Activated T-cell treated with anti-CD3 and anti-CD28 coated beads, Interleukin-2, amount 50 U/mL, for 72 hours (primary cell): ENCODE measurements around the gene PGBD4. TPM values are rescaled to one million over a fixed set of nuclear protein-coding genes. Genes with fewer than 3 reads are reported as not detected.
A peak's percentile ranks its signal among the peaks of the same experiment; 100 is the strongest.
"Not testable (repeated sequence)": the region's sequence is repeated elsewhere in the genome, so short reads cannot be mapped to it uniquely, and the experiment has no call there.

ENCODE experiments used
- ATAC-seq, 2 donors: fragments of 150-1000 bp; cut with Tn5 transposase; replicated peaks in 1 of 2; 2 replicates each; pipeline ENCODE4 v1.10.0; 2021; ENCODE audit warnings: moderate library complexity in 2 of 2, mild to moderate bottlenecking in 1 of 2
- DNase-seq, 2 donors: peaks; one replicate each; pipeline ENCODE4 v3.0.0; 2021 to 2022; ENCODE audit warnings: mixed read lengths in 1 of 2
- H3K27ac Mint-ChIP-seq: one replicate; pipeline ENCODE4 v1.8.0; 2022; ENCODE audit warnings: mild to moderate bottlenecking, moderate library complexity, mixed read lengths
- H3K27me3 Mint-ChIP-seq: one replicate; pipeline ENCODE4 v1.8.0; 2022; ENCODE audit warnings: low read depth, mixed read lengths
- H3K36me3 Mint-ChIP-seq, 2 donors: one replicate each; pipeline ENCODE4 v1.8.0; 2022; ENCODE audit warnings: mixed read lengths in 2 of 2, mild to moderate bottlenecking in 1 of 2; ENCODE audit not compliant: insufficient read depth in 2 of 2
- H3K4me1 Mint-ChIP-seq: one replicate; pipeline ENCODE4 v1.8.0; 2022; ENCODE audit warnings: low read depth, mixed read lengths
- H3K4me3 Mint-ChIP-seq, 2 donors: one replicate each; pipeline ENCODE4 v1.8.0; 2022; ENCODE audit warnings: mild to moderate bottlenecking in 2 of 2, mixed read lengths in 2 of 2, moderate library complexity in 2 of 2
- H3K9me3 Mint-ChIP-seq, 2 donors: one replicate each; pipeline ENCODE4 v1.8.0; 2022; ENCODE audit warnings: mixed read lengths in 2 of 2
- total RNA-seq, 2 donors: library from RNA; stranded (reverse); gene quantifications; one replicate each; pipeline ENCODE4 v1.2.3, GENCODE V29; 2022

Gene PGBD4
- total RNA-seq, 2 donors from 2014 or later: 3.7 to 5.1 TPM

DNA sequence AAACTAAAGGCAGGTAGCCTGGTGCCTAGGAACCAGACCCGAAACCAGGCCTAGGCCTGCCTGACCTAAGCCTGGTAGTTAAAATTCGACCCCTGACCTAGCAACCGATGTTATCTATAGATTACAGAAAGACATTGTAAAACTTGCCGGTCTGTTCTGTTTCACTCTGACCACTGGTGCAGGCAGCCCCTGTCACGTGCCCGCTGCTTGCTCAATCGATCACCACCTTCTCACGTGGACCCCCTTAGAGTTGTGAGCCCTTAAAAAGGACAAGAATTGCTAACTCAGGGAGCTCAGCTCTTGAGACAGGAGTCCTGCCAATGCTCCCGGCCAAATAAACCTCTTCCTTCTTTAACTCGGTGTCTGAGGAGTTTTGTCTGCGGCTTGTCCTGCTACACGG is 19.9 kb downstream of the PGBD4 start:
- DNase-seq, H3K4me3 Mint-ChIP-seq, H3K36me3 Mint-ChIP-seq, ATAC-seq, H3K4me1 Mint-ChIP-seq, H3K27ac Mint-ChIP-seq, H3K9me3 Mint-ChIP-seq: not testable (repeated sequence)
- peaks cover 13% of the 10 kb centered on the region for H3K27me3 Mint-ChIP-seq

DNA sequence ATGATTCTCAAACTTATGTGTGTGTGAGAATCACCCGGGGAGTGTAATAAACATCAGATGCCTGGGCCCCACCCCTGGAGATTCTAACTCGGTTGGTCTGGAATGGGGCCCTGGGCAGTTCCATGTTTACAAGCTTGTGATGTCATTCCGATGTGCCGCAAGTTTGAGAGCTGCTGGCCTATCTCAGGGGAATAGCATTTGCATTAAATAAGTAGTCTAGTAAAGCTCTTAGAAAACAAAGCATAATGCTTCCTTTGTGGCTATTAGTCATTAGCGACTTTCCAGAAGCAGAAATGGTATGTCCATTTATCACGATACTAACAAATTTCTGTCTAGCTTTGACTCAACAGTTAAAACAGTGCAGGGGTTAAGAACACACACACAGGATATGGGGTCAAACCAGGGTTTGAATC is 20.9 kb downstream of the PGBD4 start:
- Mint-ChIP-seq H3K36me3 (no peaks in the 10 kb centered on the region), H3K27me3 (peaks cover 13% of the 10 kb centered on the region), H3K4me1 (no peaks in the 10 kb centered on the region), H3K4me3 (no peak overlapping the region), H3K9me3 (peaks cover 0 to 2% of the 10 kb centered on the region in 2 donors), H3K27ac (no peak overlapping the region)
- DNase-seq (no peak), ATAC-seq (no peak)

DNA sequence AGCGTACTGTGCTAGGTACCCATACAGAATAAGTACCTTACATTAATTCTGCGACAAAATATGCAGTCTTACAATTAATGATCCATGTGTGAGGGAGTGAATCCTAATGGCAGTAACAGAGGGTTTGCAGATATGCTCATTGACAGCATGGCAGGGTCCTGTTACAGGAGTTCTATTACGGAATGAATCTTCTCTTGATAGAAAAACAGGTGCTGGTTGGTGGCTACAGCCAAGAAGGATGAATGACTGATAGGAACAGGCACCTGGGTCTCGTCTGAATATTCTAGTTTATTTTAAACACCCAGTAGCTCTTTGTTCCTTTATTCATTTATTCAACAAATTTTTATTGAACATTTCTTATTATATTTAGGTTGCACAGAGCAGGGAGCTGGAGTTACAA is 22.8 kb downstream of the PGBD4 start:
- Mint-ChIP-seq H3K9me3 (peaks cover 0 to 3% of the 10 kb centered on the region in 2 donors), H3K4me3 (no peak overlapping the region), H3K27me3 (peaks cover 13% of the 10 kb centered on the region), H3K4me1 (no peaks in the 10 kb centered on the region), H3K27ac (no peak overlapping the region), H3K36me3 (no peaks in the 10 kb centered on the region)
- ATAC-seq (no peak), DNase-seq (no peak)

DNA sequence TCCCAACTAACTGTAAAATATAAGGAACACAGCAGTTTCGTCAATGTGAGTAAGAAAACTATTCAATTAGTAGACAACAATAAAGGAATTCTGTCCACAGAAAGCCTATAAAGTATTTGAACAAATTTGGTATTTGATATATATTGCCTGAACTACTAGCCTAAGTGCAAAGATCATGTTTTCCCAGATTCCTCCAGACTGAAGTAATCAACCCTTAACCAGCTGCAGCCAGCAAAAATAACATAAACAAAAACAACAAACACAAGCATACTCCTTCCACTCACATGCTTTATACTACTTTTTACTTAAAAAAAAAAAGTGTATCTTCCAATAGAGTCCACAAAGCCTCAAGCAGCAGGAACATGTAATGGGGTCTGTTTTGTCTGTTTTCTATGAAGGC is 24.1 kb downstream of the PGBD4 start:
- peaks cover 0 to 3% of the 10 kb centered on the region in 2 donors for H3K9me3 Mint-ChIP-seq
- DNase-seq (no peak), ATAC-seq (no peak)
- no peaks in the 10 kb centered on the region for H3K36me3 Mint-ChIP-seq
- peaks cover 3% of the 10 kb centered on the region for H3K27me3 Mint-ChIP-seq
- no peak overlapping the region for H3K4me3 Mint-ChIP-seq
- H3K4me1 Mint-ChIP-seq: no peaks in the 10 kb centered on the region
- H3K27ac Mint-ChIP-seq: no peak overlapping the region

DNA sequence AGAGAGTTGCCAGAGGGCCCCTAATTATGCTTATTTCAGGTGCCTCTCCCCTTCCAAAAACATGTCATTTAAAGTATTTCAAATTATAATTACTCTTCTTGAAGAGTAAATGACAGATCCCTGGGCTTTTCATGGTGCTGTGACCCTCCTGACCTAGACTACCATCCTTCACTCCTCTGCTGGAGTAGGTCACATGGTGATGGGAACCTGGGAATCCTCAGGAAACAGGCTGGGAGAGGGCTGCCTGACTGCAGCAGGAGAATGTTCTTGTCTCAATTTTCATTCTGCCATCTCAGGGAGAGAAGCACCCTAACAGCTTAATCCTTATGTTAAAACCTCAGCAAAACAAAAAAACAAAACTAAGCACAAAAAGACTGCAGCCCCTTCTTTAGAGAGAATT is 24.6 kb downstream of the PGBD4 start:
- H3K27ac Mint-ChIP-seq: no peak overlapping the region
- no peaks in the 10 kb centered on the region for H3K27me3 Mint-ChIP-seq

DNA sequence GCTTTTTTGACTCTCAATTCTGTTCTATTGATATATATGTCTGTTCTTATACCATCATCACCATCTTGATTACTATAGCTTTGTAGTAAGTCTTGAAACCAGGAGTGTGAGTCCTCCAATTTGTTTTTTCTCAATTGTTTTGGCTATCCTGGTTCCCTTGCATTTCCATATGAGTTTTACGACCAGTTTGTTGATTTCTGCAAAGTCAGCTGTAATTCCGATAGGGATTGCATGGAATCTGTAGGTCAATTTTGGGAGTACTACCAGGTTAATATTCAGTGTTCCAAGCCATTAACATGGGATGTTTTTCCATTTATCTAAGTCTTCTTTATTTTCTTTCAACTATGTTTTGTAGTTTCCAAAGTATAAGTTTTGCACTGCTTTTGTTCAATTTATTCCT is 27.0 kb downstream of the PGBD4 start:
- ATAC-seq: no peak
- Mint-ChIP-seq H3K27ac (no peak overlapping the region), H3K4me1 (no peaks in the 10 kb centered on the region)

More for the DNA sequence above, 24.6 kb downstream of the PGBD4 start:
- no peaks in the 10 kb centered on the region for H3K4me1 Mint-ChIP-seq
- ATAC-seq (no peak), DNase-seq (no peak)
- H3K9me3 Mint-ChIP-seq: peaks cover 0 to 3% of the 10 kb centered on the region in 2 donors
- no peak overlapping the region for H3K4me3 Mint-ChIP-seq
- no peaks in the 10 kb centered on the region for H3K36me3 Mint-ChIP-seq

DNA sequence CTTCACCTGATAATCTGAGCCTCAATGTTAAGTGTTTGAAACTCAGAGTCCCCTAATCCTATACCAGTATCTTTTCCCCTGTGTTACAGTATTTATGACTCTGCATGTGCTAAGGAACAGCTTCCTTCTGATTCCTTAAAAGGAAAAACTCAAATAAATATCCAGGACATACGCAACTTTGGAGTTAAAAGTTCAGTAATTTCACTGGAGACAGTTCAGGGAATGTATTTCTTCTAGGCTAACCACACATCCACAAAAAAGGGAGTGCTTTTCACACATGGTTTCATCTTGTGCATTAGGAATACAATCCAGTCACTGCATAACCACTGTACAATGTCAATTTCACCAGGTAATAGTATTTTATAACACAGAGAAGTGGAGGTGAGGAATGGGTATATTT is 31.0 kb downstream of the PGBD4 start:
- H3K9me3 Mint-ChIP-seq: peaks cover 0 to under 1% of the 10 kb centered on the region in 2 donors
- H3K4me3 Mint-ChIP-seq: no peak overlapping the region
- no peak for DNase-seq
- H3K27ac Mint-ChIP-seq: no peak overlapping the region
- no peaks in the 10 kb centered on the region for H3K27me3 Mint-ChIP-seq
- no peaks in the 10 kb centered on the region for H3K4me1 Mint-ChIP-seq
- no peak for ATAC-seq
- H3K36me3 Mint-ChIP-seq: no peaks in the 10 kb centered on the region

More for the DNA sequence above, 27.0 kb downstream of the PGBD4 start:
- no peaks in the 10 kb centered on the region for H3K36me3 Mint-ChIP-seq
- DNase-seq: no peak
- no peaks in the 10 kb centered on the region for H3K27me3 Mint-ChIP-seq
- H3K4me3 Mint-ChIP-seq: no peak overlapping the region
- peaks cover 0 to 3% of the 10 kb centered on the region in 2 donors for H3K9me3 Mint-ChIP-seq

DNA sequence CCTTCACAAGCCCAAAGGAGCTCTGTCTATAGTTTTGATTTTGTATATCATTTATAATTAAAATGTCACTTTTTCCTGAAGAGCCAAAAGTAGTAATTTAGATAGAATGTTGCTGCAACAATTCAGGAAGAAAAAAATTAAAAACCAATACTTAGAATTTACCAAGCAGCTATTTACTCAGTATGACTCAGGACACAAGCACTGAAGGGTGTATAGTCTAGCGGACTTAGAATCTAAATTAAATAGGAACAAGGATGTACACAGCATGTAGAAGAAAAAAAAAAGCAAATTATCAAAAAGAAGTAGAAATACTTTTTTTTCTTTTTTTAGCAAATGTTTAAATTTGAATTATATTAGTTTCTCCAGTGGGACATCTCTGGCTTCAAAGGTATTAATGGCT is 31.6 kb downstream of the PGBD4 start:
- H3K4me3 Mint-ChIP-seq: no peak overlapping the region
- H3K9me3 Mint-ChIP-seq: no peaks in the 10 kb centered on the region
- no peak for DNase-seq
- no peak overlapping the region for H3K27ac Mint-ChIP-seq
- no peak for ATAC-seq
- H3K4me1 Mint-ChIP-seq: no peaks in the 10 kb centered on the region
- no peaks in the 10 kb centered on the region for H3K36me3 Mint-ChIP-seq
- no peaks in the 10 kb centered on the region for H3K27me3 Mint-ChIP-seq

DNA sequence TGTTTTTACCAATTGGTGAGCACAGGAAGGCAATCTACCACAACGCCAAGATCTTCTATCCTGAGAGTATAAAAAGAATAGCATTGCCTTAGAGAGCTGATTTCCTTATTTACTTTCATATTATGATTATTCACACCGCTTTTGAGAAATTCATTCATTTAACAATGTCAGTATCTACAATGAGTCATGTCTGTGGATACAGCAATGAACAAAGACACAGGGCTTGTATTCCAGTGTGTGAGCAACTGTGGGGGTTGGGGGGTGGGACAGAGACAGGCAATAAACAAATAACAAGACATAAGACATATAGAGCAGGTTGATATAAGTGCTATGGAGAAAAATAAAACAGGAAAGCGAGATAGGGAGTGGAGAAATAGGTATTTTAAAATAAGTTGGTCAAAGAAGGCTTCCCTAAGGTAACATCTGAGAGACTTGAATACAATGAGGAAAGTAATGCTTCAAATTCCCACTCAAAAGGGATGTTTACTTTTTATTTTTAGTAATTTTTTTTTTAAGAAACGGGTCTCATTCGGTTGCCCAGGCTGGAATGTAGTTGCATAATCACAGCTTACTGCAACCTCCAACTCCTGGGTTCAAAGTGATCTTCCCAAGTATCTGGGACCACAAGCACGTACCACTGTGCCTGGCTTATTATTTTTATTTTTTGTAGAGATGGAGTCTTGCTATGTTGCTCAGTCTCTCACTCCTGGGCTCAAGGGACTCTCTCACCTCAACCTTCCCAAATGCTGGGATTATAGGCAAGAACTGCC is 45.7 kb downstream of the PGBD4 start:
- no peak for ATAC-seq
- no peaks in the 10 kb centered on the region for H3K9me3 Mint-ChIP-seq
- no peak for DNase-seq
- H3K4me3 Mint-ChIP-seq: no peak overlapping the region
- H3K27ac Mint-ChIP-seq: no peak overlapping the region
- H3K27me3 Mint-ChIP-seq: no peaks in the 10 kb centered on the region
- no peaks in the 10 kb centered on the region for H3K4me1 Mint-ChIP-seq
- H3K36me3 Mint-ChIP-seq: peaks cover 7 to 9% of the 10 kb centered on the region in 2 donors

DNA sequence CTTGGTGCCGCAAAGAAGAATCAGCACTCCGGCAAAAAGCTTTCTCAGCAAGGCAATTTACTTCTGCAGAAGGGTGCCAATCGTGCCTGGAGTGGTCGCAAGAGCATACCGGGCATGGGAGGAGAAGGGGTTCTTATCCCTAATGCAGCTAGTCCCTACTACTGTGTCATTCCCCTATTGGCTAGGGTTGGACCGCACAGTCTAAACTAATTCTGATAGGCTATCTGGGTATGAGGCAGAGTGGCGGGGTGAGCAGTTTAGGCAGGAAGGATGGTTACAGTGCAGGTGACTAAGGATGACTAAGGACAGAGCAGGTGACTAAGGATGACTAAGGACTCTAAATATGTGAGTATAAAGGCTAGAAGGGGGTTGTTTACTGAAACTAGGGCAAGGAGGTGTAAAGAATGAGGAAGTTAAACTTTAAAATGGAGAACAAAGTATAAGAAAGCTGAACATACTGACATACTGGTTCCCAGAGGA is 52.9 kb downstream of the PGBD4 start:
- ATAC-seq: peak; percentile 83 to 87
- H3K36me3 Mint-ChIP-seq: peaks cover 24 to 47% of the 10 kb centered on the region in 2 donors
- H3K4me1 Mint-ChIP-seq: peaks cover 8% of the 10 kb centered on the region
- H3K27me3 Mint-ChIP-seq: no peaks in the 10 kb centered on the region
- H3K9me3 Mint-ChIP-seq: peaks cover 13 to 21% of the 10 kb centered on the region in 2 donors
- peak; percentile 6 to 9 for DNase-seq
- H3K4me3 Mint-ChIP-seq: no peak overlapping the region
- peak overlapping the region; percentile 17 for H3K27ac Mint-ChIP-seq

DNA sequence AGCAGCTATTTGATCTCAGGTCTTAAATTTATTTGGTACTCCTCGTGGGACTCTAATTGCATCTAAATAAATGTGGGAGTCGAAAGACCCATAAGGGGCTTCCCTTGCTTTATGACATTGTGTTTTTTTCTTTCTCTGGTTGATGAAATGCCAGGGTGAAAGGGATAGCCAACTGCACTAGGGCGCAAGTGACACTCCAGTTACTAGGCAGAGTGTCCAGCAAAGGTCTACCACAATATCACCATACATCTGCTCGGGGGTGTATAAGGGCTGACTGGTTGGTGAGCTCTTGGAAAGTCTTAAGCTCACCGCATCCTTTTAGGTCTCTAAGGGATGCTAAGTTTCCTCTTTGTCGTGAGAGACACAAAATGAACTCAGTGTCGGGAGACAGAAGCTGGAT is 54.0 kb downstream of the PGBD4 start:
- Mint-ChIP-seq H3K4me3 (no peak overlapping the region), H3K27ac (no peak overlapping the region), H3K36me3 (peaks cover 32 to 55% of the 10 kb centered on the region in 2 donors), H3K9me3 (peaks cover 17 to 25% of the 10 kb centered on the region in 2 donors), H3K27me3 (no peaks in the 10 kb centered on the region), H3K4me1 (peaks cover 8% of the 10 kb centered on the region)
- no peak for ATAC-seq
- no peak for DNase-seq
